Colonic mucosa (tissue), 4 donors: ENCODE results near the gene DAAM2. TPM values are rescaled to one million over a fixed set of nuclear protein-coding genes. Genes with fewer than 3 reads are reported as not detected.

Experiments
- DNase-seq: peaks from one replicate; pipeline ENCODE4 v3.0.0-alpha.2; 2020
- H3K27ac ChIP-seq: fragments of 200-600 bp; one replicate; pipeline ENCODE4 v1.8.0; 2021
- H3K27me3 ChIP-seq: fragments of 200-600 bp; one replicate; pipeline ENCODE4 v1.8.0; 2021
- H3K36me3 ChIP-seq: fragments of 200-600 bp; one replicate; pipeline ENCODE4 v1.8.0; 2021
- H3K4me1 ChIP-seq: fragments of 200-600 bp; one replicate; pipeline ENCODE4 v1.8.0; 2021; ENCODE audit warnings: mild to moderate bottlenecking
- H3K4me3 ChIP-seq: fragments of 200-600 bp; one replicate; pipeline ENCODE4 v1.8.0; 2021
- H3K9ac ChIP-seq, 2 donors: one replicate each; pipeline ENCODE4 v1.7.0; 2013; ENCODE audit warnings: control low read depth in 2 of 2, low read depth in 2 of 2, low read length in 2 of 2
- H3K9me3 ChIP-seq: fragments of 200-600 bp; one replicate; pipeline ENCODE4 v1.8.0; 2021
- CTCF ChIP-seq: fragments of 200-600 bp; IDR thresholded peaks from one replicate; pipeline ENCODE4 v1.8.0; 2022; ENCODE audit warnings: antibody characterized with exemption, mild to moderate bottlenecking
- intact Hi-C: fragments of 100-400 bp; cut with DNase I; formaldehyde crosslinking; loops from one replicate; pipeline ENCODE4 v1.14.1; 2022
- total RNA-seq, 2 donors: library from RNA; stranded (reverse); fragmentation: NEBNext Ultra II Directional in 1 of 2; extraction: Animal tissue kit (Norgen Biotek cat#: 25700) in 1 of 2; gene quantifications; one replicate each; pipeline ENCODE4 v1.2.1, GENCODE V29; 2021
- donor health status: healthy.
- donor health status: DM: no; HTN: no; CAD: no.
- donor health status: DM: no; HTN: no; CAD: no.

DAAM2 gene
- total RNA-seq, 2 donors from 2014 or later = 3.6 to 6.9 TPM

GRCh38 chr6:39953076-39953618, 161.0 kb downstream of the DAAM2 start:
- no peaks in the 10 kb centered on the region for H3K9me3 ChIP-seq
- intact Hi-C loops = no loop called here
- no peak overlapping the region for H3K4me3 ChIP-seq
- H3K9ac ChIP-seq = no peak overlapping the region
- no peaks in the 10 kb centered on the region for H3K36me3 ChIP-seq
- no peak for TF ChIP-seq CTCF
- H3K27ac ChIP-seq = no peak overlapping the region
- no peaks in the 10 kb centered on the region for H3K4me1 ChIP-seq
- no peak for DNase-seq
- H3K27me3 ChIP-seq = no peaks in the 10 kb centered on the region

Other genes with a start within 250 kb of the DAAM2 start
- under 1 TPM; 0.08 to 0.17 TPM for gene KIF6, start 67.0 kb upstream of the DAAM2 start, total RNA-seq
- gene MOCS1, start 142.1 kb downstream of the DAAM2 start, total RNA-seq = 10 to 100 TPM in 1 of 2 donors, 1 to 10 TPM in 1; 9.6 to 15.7 TPM